ENCODE measurements around the gene METTL27. TPM values are rescaled to one million over a fixed set of nuclear protein-coding genes. Genes with fewer than 3 reads are reported as not detected.

The METTL27 gene
- total and polyA plus RNA-seq, 9 of the 15 experiments (the other 6 are each of a cell fraction or from before 2014, with no cell fraction given), result 0.08 to 0.82 (median 0.33) TPM; not detected in 4

GRCh38 chr7:73828972-73829371, 13.3 kb downstream of the METTL27 start (continued):
- TF ChIP-seq MGA (IDR thresholded peaks at IDR 0.05) (no peak), PHF21A (IDR thresholded peaks at IDR 0.05; ENCODE audit: borderline replicate concordance, low read depth) (no peak), SFPQ (IDR thresholded peaks at IDR 0.05; ENCODE audit: low read depth, low read length) (no peak), GTF2A2 (tag; IDR thresholded peaks at IDR 0.05) (no peak)
